Measurements from ENCODE around the gene CCDC186. TPM values are rescaled to one million over a fixed set of nuclear protein-coding genes. Genes with fewer than 3 reads are reported as not detected.

CCDC186 gene
- total RNA-seq, 1 donor from 2014 or later: 24.3 TPM

Other genes starting within 250 kb of the CCDC186 start
- gene ADRB1, start 130.3 kb downstream of the CCDC186 start, total RNA-seq: 19.0 and 22.0 TPM in 2 replicates
- under 0.01 TPM in 2 replicates for gene TDRD1, start 5.2 kb upstream of the CCDC186 start, total RNA-seq
- not detected in 2 replicates for gene VWA2, start 65.1 kb upstream of the CCDC186 start, total RNA-seq
- gene AFAP1L2, start 230.3 kb upstream of the CCDC186 start, total RNA-seq: 7.6 and 27.7 TPM in 2 replicates